K562 (cell line): Measurements from ENCODE around the gene MARK2. TPM values are rescaled to one million over a fixed set of nuclear protein-coding genes. Genes with fewer than 3 reads are reported as not detected.

ENCODE experiments used
- ARID1B ChIP-seq: fragments of 450-650 bp; IDR thresholded peaks from 2 replicates; pipeline ENCODE4 v1.6.1; 2016; ENCODE audit warnings: antibody characterized with exemption, mild to moderate bottlenecking, inconsistent platforms
- BHLHE40 ChIP-seq: IDR thresholded peaks from 2 replicates; pipeline ENCODE4 v1.6.1; 2011; ENCODE audit warnings: low read length, improper control_type of control experiment
- JUND ChIP-seq, 2 experiments: IDR thresholded peaks; 2 replicates in 1 of 2; 3 replicates in 1 of 2; pipeline ENCODE4 v1.6.1; 2011; ENCODE audit warnings: borderline replicate concordance in 2 of 2, low read depth in 2 of 2, low read length in 2 of 2, improper control_type of control experiment in 1 of 2, missing biosample characterization in 1 of 2, missing genetic modification characterization in 1 of 2, missing genetic modification reagents in 1 of 2
- MEIS2 ChIP-seq: fragments of 450-650 bp; IDR thresholded peaks from 2 replicates; pipeline ENCODE4 v1.6.1; 2014; ENCODE audit warnings: mild to moderate bottlenecking; ENCODE audit not compliant: partially characterized antibody
- MTA1 ChIP-seq: fragments of 450-650 bp; IDR thresholded peaks from 2 replicates; pipeline ENCODE4 v1.6.1; 2017; ENCODE audit warnings: borderline replicate concordance
- SMAD4 ChIP-seq: fragments of 250-450 bp; sonication (Bioruptor Pico); conservative IDR thresholded peaks from 2 replicates; pipeline ENCODE4 v1.8.0; 2021; ENCODE audit warnings: inconsistent platforms, mild to moderate bottlenecking, moderate library complexity
- STAT5A ChIP-seq: IDR thresholded peaks from 2 replicates; pipeline ENCODE4 v1.6.1; 2012; ENCODE audit warnings: low read length, inconsistent platforms, borderline replicate concordance
- TCF3 ChIP-seq: sonication (generic); formaldehyde crosslinking; IDR thresholded peaks from 2 replicates; pipeline ENCODE4 v1.4.0; 2020; ENCODE audit warnings: mild to moderate bottlenecking, missing genetic modification reagents
- ZNF583 ChIP-seq: fragments of 250-450 bp; sonication (Bioruptor Pico); IDR thresholded peaks from 2 replicates; pipeline ENCODE4 v1.4.0; 2020
- ZNF644 ChIP-seq: fragments of 200-800 bp; sonication (Bioruptor generic); IDR thresholded peaks from 2 replicates; pipeline ENCODE4 v1.6.1; 2016; ENCODE audit warnings: low read depth, missing genetic modification characterization, missing compliant biosample characterization
- polyA plus RNA-seq, 8 experiments: library from polyadenylated mRNA; depleted of rRNA in 4 of 8; stranded (reverse) in 5 of 8; unstranded in 3 of 8; fragments of >200 nt; fragmentation: Nextera tagmentation in 2 of 8; fragmentation: Illumina TruSeq in 1 of 8; extraction: Ambion mirVana in 2 of 8; extraction: Trizol in 1 of 8; gene quantifications; 2 replicates each; pipeline versions ENCODE4 v1.2.1 to v1.2.3, GENCODE V29; 2011 to 2014; ENCODE audit warnings: inconsistent platforms in 1 of 8, missing spikeins in 1 of 8
- total RNA-seq, 7 experiments: library from RNA; depleted of rRNA in 6 of 7; stranded (reverse); fragments of >200 nt in 6 of 7; fragmentation: Illumina TruSeq in 2 of 7; extraction: Trizol in 2 of 7; gene quantifications; 2 replicates each; pipeline versions ENCODE4 v1.2.1 to v1.2.3, GENCODE V29; 2011 to 2021; ENCODE audit warnings: low replicate concordance in 1 of 7
- TF ChIP-seq, protein P1 (sequence below): sonication (generic); formaldehyde crosslinking; IDR thresholded peaks from 2 replicates; pipeline ENCODE4 v1.8.1; 2023; ENCODE audit warnings: missing genetic modification reagents, mild to moderate bottlenecking, borderline replicate concordance
- TF ChIP-seq, protein P2 (sequence below): fragments of 450-650 bp; formaldehyde crosslinking; IDR thresholded peaks from 2 replicates; pipeline ENCODE4 v1.4.0; 2020; ENCODE audit warnings: mild to moderate bottlenecking, mixed read lengths
- TF ChIP-seq, protein P3 (sequence below): fragments of 450-650 bp; IDR thresholded peaks from 2 replicates; pipeline ENCODE4 v1.6.1; 2016; ENCODE audit warnings: mild to moderate bottlenecking
- TF ChIP-seq, protein P4 (sequence below): fragments of 250-450 bp; sonication (Bioruptor Pico); IDR thresholded peaks from 2 replicates; pipeline ENCODE4 v1.4.0; 2020; ENCODE audit warnings: mild to moderate bottlenecking, moderate library complexity
- TF ChIP-seq, protein P5 (sequence below): sonication (generic); IDR thresholded peaks from 2 replicates; pipeline ENCODE4 v1.6.1; 2016

The MARK2 gene
- total and polyA plus RNA-seq, 9 of the 15 experiments (the other 6 are each of a cell fraction or from before 2014, with no cell fraction given), result 0.32 to 43.5 (median 15.1) TPM

DNA sequence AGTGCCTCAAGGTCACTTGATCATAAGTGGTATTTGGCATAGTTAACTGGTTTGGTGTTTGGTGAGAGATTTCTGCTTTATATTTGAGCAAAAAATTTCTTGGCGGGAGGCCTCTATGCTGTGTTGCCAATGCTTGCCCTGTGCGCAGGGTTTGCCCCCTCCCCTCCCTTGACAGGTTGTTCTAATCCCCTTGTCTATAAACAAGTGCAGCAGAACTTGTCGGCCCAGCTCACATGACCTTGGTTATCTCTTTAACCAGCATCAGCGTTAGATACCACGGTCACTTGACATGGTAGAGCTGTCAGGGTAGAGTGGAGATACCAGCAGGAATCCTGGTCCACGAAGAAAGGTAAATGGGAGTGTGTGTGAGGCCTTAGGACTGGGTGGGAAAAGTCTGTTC is 35.6 kb downstream of the MARK2 start (continued):
- TF ChIP-seq, protein P1, sequence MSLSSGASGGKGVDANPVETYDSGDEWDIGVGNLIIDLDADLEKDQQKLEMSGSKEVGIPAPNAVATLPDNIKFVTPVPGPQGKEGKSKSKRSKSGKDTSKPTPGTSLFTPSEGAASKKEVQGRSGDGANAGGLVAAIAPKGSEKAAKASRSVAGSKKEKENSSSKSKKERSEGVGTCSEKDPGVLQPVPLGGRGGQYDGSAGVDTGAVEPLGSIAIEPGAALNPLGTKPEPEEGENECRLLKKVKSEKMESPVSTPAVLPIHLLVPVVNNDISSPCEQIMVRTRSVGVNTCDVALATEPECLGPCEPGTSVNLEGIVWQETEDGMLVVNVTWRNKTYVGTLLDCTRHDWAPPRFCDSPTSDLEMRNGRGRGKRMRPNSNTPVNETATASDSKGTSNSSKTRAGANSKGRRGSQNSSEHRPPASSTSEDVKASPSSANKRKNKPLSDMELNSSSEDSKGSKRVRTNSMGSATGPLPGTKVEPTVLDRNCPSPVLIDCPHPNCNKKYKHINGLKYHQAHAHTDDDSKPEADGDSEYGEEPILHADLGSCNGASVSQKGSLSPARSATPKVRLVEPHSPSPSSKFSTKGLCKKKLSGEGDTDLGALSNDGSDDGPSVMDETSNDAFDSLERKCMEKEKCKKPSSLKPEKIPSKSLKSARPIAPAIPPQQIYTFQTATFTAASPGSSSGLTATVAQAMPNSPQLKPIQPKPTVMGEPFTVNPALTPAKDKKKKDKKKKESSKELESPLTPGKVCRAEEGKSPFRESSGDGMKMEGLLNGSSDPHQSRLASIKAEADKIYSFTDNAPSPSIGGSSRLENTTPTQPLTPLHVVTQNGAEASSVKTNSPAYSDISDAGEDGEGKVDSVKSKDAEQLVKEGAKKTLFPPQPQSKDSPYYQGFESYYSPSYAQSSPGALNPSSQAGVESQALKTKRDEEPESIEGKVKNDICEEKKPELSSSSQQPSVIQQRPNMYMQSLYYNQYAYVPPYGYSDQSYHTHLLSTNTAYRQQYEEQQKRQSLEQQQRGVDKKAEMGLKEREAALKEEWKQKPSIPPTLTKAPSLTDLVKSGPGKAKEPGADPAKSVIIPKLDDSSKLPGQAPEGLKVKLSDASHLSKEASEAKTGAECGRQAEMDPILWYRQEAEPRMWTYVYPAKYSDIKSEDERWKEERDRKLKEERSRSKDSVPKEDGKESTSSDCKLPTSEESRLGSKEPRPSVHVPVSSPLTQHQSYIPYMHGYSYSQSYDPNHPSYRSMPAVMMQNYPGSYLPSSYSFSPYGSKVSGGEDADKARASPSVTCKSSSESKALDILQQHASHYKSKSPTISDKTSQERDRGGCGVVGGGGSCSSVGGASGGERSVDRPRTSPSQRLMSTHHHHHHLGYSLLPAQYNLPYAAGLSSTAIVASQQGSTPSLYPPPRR (CRISPR knock-in tag), result no peak
- TF ChIP-seq MTA1 (no peak), MEIS2 (peak; percentile 30), ARID1B (peak; percentile 59; the same call in 1 of the 2 replicates), TCF3 (CRISPR knock-in tag) (peak; percentile 47), SMAD4 (CRISPR knock-in tag) (0 out of 2 replicates have a peak, but pooled peaks have one; percentile 17), JUND (IDR thresholded peaks at IDR 0.05; ENCODE audit: borderline replicate concordance, low read depth, low read length) (no peak), JUND (tag; IDR thresholded peaks at IDR 0.05; ENCODE audit: borderline replicate concordance, low read depth, low read length) (no peak; the same call in 2 of the 3 replicates), ZNF644 (tag) (no peak), STAT5A (no peak), BHLHE40 (peak; percentile 77), ZNF583 (peak; percentile 61; the same call in 1 of the 2 replicates)
- TF ChIP-seq, protein P2, sequence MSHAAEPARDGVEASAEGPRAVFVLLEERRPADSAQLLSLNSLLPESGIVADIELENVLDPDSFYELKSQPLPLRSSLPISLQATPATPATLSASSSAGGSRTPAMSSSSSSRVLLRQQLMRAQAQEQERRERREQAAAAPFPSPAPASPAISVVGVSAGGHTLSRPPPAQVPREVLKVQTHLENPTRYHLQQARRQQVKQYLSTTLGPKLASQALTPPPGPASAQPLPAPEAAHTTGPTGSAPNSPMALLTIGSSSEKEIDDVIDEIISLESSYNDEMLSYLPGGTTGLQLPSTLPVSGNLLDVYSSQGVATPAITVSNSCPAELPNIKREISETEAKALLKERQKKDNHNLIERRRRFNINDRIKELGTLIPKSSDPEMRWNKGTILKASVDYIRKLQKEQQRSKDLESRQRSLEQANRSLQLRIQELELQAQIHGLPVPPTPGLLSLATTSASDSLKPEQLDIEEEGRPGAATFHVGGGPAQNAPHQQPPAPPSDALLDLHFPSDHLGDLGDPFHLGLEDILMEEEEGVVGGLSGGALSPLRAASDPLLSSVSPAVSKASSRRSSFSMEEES (CRISPR knock-in tag), result peak; percentile 53
- TF ChIP-seq, protein P3, sequence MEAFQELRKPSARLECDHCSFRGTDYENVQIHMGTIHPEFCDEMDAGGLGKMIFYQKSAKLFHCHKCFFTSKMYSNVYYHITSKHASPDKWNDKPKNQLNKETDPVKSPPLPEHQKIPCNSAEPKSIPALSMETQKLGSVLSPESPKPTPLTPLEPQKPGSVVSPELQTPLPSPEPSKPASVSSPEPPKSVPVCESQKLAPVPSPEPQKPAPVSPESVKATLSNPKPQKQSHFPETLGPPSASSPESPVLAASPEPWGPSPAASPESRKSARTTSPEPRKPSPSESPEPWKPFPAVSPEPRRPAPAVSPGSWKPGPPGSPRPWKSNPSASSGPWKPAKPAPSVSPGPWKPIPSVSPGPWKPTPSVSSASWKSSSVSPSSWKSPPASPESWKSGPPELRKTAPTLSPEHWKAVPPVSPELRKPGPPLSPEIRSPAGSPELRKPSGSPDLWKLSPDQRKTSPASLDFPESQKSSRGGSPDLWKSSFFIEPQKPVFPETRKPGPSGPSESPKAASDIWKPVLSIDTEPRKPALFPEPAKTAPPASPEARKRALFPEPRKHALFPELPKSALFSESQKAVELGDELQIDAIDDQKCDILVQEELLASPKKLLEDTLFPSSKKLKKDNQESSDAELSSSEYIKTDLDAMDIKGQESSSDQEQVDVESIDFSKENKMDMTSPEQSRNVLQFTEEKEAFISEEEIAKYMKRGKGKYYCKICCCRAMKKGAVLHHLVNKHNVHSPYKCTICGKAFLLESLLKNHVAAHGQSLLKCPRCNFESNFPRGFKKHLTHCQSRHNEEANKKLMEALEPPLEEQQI, result no peak
- TF ChIP-seq, protein P4, sequence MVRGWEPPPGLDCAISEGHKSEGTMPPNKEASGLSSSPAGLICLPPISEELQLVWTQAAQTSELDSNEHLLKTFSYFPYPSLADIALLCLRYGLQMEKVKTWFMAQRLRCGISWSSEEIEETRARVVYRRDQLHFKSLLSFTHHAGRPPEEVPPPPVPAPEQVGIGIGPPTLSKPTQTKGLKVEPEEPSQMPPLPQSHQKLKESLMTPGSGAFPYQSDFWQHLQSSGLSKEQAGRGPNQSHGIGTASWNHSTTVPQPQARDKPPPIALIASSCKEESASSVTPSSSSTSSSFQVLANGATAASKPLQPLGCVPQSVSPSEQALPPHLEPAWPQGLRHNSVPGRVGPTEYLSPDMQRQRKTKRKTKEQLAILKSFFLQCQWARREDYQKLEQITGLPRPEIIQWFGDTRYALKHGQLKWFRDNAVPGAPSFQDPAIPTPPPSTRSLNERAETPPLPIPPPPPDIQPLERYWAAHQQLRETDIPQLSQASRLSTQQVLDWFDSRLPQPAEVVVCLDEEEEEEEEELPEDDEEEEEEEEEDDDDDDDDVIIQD (CRISPR knock-in tag), result no peak
- TF ChIP-seq, protein P5, sequence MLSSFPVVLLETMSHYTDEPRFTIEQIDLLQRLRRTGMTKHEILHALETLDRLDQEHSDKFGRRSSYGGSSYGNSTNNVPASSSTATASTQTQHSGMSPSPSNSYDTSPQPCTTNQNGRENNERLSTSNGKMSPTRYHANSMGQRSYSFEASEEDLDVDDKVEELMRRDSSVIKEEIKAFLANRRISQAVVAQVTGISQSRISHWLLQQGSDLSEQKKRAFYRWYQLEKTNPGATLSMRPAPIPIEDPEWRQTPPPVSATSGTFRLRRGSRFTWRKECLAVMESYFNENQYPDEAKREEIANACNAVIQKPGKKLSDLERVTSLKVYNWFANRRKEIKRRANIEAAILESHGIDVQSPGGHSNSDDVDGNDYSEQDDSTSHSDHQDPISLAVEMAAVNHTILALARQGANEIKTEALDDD, result peak; percentile 97
